HEK293 (cell line): ENCODE measurements around the gene KCNJ16.

Source experiments
- CTCF ChIA-PET: fragments of 350-600 bp; formaldehyde crosslinking; extraction: SDS; loops from one replicate; lab custom pipeline; 2021; ENCODE audit warnings: antibody characterized with exemption; lab: Yijun Ruan, JAX
- POLR2A ChIA-PET: fragments of 300-600 bp; formaldehyde crosslinking; extraction: SDS; loops from one replicate; lab custom pipeline; 2020; ENCODE audit warnings: antibody characterized with exemption, inconsistent platforms; lab: Yijun Ruan, JAX
- H3K27ac ChIP-seq: fragments of 200-500 bp; sonication (Bioruptor generic); 2 replicates; pipeline ENCODE4 v1.5.1; 2014; ENCODE audit warnings: low read depth, low read length, control low read depth, inconsistent platforms; ENCODE audit errors: extremely low read depth
- H3K36me3 ChIP-seq, 2 experiments: fragments of 200-500 bp in 1 of 2; sonication (Bioruptor generic) in 1 of 2; 1 replicate in 1 of 2; 2 replicates in 1 of 2; pipeline ENCODE4 v1.5.1; 2014 to 2017; ENCODE audit warnings: inconsistent platforms in 2 of 2, low read length in 2 of 2; ENCODE audit not compliant: control insufficient read depth in 2 of 2, insufficient read depth in 1 of 2
- H3K4me1 ChIP-seq: fragments of 200-500 bp; sonication (Bioruptor generic); 2 replicates; pipeline ENCODE4 v1.5.1; 2014; ENCODE audit warnings: mild to moderate bottlenecking, low read length, inconsistent platforms; ENCODE audit not compliant: control insufficient read depth, insufficient read depth
- H3K4me3 ChIP-seq: 2 replicates; pipeline ENCODE4 v1.5.1; 2011; ENCODE audit warnings: low read depth, mild to moderate bottlenecking, control low read depth, low read length, moderate library complexity
- H3K9me3 ChIP-seq: fragments of 200-500 bp; sonication (Bioruptor generic); 2 replicates; pipeline ENCODE4 v1.5.1; 2014; ENCODE audit warnings: low read depth, low read length, inconsistent platforms; ENCODE audit not compliant: control insufficient read depth, insufficient read depth
- AEBP2 ChIP-seq: fragments of 450-650 bp; formaldehyde crosslinking; IDR thresholded peaks from 2 replicates; pipeline ENCODE4 v1.5.1; 2016; ENCODE audit warnings: missing biosample characterization, missing genetic modification characterization, borderline replicate concordance
- CTCF ChIP-seq: fragments of 450-650 bp; formaldehyde crosslinking; IDR thresholded peaks from 2 replicates; pipeline ENCODE4 v1.5.1; 2016; ENCODE audit warnings: missing biosample characterization, missing genetic modification characterization
- GLI2 ChIP-seq: fragments of 450-650 bp; formaldehyde crosslinking; IDR thresholded peaks from 2 replicates; pipeline ENCODE4; 2017; ENCODE audit warnings: missing biosample characterization, missing genetic modification characterization, low read depth, borderline replicate concordance
- HOXA7 ChIP-seq: sonication (generic); formaldehyde crosslinking; IDR thresholded peaks from 2 replicates; pipeline ENCODE4 v1.8.1; 2022; ENCODE audit warnings: missing genetic modification reagents, borderline replicate concordance
- MYNN ChIP-seq: fragments of 450-650 bp; formaldehyde crosslinking; IDR thresholded peaks from 2 replicates; pipeline ENCODE4 v1.5.1; 2016; ENCODE audit warnings: missing biosample characterization, missing genetic modification characterization, borderline replicate concordance
- OVOL3 ChIP-seq: fragments of 450-650 bp; formaldehyde crosslinking; IDR thresholded peaks from 2 replicates; pipeline ENCODE4 v1.5.1; 2016; ENCODE audit warnings: missing biosample characterization, missing genetic modification characterization
- TRIM28 ChIP-seq: IDR thresholded peaks from 2 replicates; pipeline ENCODE4 v1.6.1; 2011; ENCODE audit warnings: low read length, control low read depth, borderline replicate concordance
- YY2 ChIP-seq: fragments of 450-650 bp; formaldehyde crosslinking; IDR thresholded peaks from 2 replicates; pipeline ENCODE4 v1.5.1; 2016; ENCODE audit warnings: missing biosample characterization, missing genetic modification characterization
- ZBTB1 ChIP-seq: fragments of 450-650 bp; formaldehyde crosslinking; IDR thresholded peaks from 2 replicates; pipeline ENCODE4 v1.5.1; 2016; ENCODE audit warnings: missing biosample characterization, missing genetic modification characterization
- ZBTB49 ChIP-seq: fragments of 450-650 bp; formaldehyde crosslinking; IDR thresholded peaks from 2 replicates; pipeline ENCODE4 v1.5.1; 2016; ENCODE audit warnings: missing biosample characterization, missing genetic modification characterization, low read depth
- ZNF10 ChIP-seq: fragments of 450-650 bp; formaldehyde crosslinking; IDR thresholded peaks from 2 replicates; pipeline ENCODE4 v1.5.1; 2017; ENCODE audit warnings: missing biosample characterization, missing genetic modification characterization
- ZNF132 ChIP-seq: fragments of 450-650 bp; formaldehyde crosslinking; IDR thresholded peaks from 2 replicates; pipeline ENCODE4 v1.5.1; 2017; ENCODE audit warnings: missing biosample characterization, missing genetic modification characterization, borderline replicate concordance
- ZNF24 ChIP-seq: fragments of 450-650 bp; formaldehyde crosslinking; IDR thresholded peaks from 2 replicates; pipeline ENCODE4 v1.5.1; 2016; ENCODE audit warnings: missing biosample characterization, missing genetic modification characterization
- ZNF473 ChIP-seq: fragments of 450-650 bp; formaldehyde crosslinking; IDR thresholded peaks from 2 replicates; pipeline ENCODE4 v1.5.1; 2017; ENCODE audit warnings: missing biosample characterization, missing genetic modification characterization
- ZNF501 ChIP-seq: fragments of 450-650 bp; formaldehyde crosslinking; IDR thresholded peaks from 2 replicates; pipeline ENCODE4 v1.5.1; 2016; ENCODE audit warnings: missing biosample characterization, missing genetic modification characterization
- ZNF521 ChIP-seq: fragments of 450-650 bp; formaldehyde crosslinking; IDR thresholded peaks from 2 replicates; pipeline ENCODE4 v1.5.1; 2017; ENCODE audit warnings: missing biosample characterization, mild to moderate bottlenecking, missing genetic modification characterization
- ZNF610 ChIP-seq: fragments of 450-650 bp; formaldehyde crosslinking; IDR thresholded peaks from 2 replicates; pipeline ENCODE4 v1.5.1; 2016; ENCODE audit warnings: missing biosample characterization, missing genetic modification characterization, borderline replicate concordance
- ZNF701 ChIP-seq: fragments of 450-650 bp; formaldehyde crosslinking; IDR thresholded peaks from 2 replicates; pipeline ENCODE4 v1.5.1; 2016; ENCODE audit warnings: missing biosample characterization, missing genetic modification characterization
- ZNF792 ChIP-seq: fragments of 450-650 bp; formaldehyde crosslinking; IDR thresholded peaks from 2 replicates; pipeline ENCODE4 v1.5.1; 2016; ENCODE audit warnings: missing biosample characterization, missing genetic modification characterization
- TF ChIP-seq, protein P1 (sequence below): fragments of 450-650 bp; formaldehyde crosslinking; IDR thresholded peaks from 2 replicates; pipeline ENCODE4 v1.5.1; 2016; ENCODE audit warnings: missing biosample characterization, missing genetic modification characterization

KCNJ16 gene

DNA sequence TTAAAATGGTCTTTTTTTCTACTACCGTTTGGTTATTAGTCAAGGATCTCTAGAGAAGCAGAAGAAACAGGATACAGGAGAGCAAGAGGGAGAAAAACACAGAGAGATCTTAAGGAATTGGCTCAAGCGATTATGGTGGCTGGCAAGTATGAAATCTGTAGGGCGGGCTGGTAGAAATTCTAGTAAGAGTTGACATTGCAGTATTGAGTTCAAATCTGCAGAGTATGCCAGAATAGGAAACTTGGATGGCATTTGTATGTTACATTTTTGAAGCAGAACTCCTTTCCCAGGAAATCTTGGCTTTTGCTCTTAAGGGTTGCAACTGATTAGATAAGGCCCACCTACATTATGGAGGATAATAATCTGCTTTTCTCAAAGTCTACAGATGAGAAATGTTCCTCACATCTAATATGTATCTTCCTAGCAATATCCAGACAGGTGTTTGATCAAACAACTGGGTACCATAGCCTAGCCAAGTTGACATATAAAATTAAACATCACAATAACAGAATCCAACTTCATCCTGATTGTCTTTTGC is 4.0 kb downstream of the KCNJ16 start:
- Histone ChIP-seq H3K9me3 (no peaks in the 10 kb centered on the region), H3K36me3 (no peaks in the 10 kb centered on the region), H3K27ac (no peak overlapping the region), H3K4me3 (no peak overlapping the region), H3K4me1 (no peaks in the 10 kb centered on the region)
- CTCF ChIA-PET: interaction anchor here (0.6 kb wide), 1 partner anchor 43 kb away, joined by 4 read pairs; no protein-coding TSS in a partner anchor
- TF ChIP-seq HOXA7 (no peak), ZNF10 (tag by site-specific recombination) (peak; percentile 95)
- POLR2A ChIA-PET: no interaction called here

DNA sequence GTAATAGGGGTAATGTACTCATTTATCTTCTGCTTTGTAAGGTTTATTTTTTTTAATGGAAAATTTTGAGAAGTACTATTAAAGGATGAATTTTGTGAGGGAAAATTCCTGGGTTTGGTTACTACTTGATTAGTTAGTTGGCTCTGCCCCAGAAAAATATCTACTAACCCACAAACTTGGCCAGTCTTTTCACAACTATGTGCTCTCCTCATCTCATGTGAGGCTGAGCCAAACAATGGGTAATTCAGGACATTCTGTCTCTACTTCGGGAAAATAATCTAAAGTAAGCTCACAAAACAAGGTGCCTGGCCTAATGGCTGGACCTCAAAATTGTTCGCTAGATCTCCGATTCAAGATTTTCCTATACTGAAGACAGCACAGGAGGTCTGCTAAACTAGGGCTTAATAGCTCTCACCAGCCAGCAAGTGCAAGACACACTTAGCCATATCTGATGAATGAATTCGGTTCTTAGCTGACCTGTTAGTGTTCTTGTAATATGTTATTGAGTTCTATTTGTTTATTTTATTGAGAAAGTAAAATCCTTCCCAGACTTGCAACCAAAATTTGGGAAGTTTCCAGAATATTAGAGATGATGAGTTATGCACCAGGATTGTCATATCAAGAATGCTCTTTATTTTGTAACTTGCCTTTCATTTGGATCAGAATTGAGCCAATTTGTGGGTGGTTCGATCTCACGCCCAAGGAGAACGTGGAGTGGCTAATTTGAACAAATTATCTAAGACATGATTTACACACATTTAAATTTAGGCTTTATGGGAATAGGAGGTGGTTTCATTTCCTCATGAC is 5.7 kb downstream of the KCNJ16 start:
- Histone ChIP-seq H3K27ac (no peak overlapping the region), H3K9me3 (no peaks in the 10 kb centered on the region), H3K4me3 (no peak overlapping the region), H3K36me3 (no peaks in the 10 kb centered on the region), H3K4me1 (no peaks in the 10 kb centered on the region)
- ChIA-PET POLR2A (no interaction called here), CTCF (interaction anchor here (0.7 to 1.2 kb wide), 3 partner anchors 26 to 516 kb away, joined by 3 read pairs; no protein-coding TSS in a partner anchor)
- TF ChIP-seq, protein P1, sequence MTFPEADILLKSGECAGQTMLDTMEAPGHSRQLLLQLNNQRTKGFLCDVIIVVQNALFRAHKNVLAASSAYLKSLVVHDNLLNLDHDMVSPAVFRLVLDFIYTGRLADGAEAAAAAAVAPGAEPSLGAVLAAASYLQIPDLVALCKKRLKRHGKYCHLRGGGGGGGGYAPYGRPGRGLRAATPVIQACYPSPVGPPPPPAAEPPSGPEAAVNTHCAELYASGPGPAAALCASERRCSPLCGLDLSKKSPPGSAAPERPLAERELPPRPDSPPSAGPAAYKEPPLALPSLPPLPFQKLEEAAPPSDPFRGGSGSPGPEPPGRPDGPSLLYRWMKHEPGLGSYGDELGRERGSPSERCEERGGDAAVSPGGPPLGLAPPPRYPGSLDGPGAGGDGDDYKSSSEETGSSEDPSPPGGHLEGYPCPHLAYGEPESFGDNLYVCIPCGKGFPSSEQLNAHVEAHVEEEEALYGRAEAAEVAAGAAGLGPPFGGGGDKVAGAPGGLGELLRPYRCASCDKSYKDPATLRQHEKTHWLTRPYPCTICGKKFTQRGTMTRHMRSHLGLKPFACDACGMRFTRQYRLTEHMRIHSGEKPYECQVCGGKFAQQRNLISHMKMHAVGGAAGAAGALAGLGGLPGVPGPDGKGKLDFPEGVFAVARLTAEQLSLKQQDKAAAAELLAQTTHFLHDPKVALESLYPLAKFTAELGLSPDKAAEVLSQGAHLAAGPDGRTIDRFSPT (tag by site-specific recombination): no peak
- TF ChIP-seq ZNF132 (tag by site-specific recombination) (no peak), MYNN (tag by site-specific recombination) (no peak), ZNF24 (no peak), ZBTB49 (tag by site-specific recombination) (no peak), ZNF610 (tag by site-specific recombination) (no peak), ZNF521 (tag by site-specific recombination) (no peak), ZBTB1 (tag by site-specific recombination) (no peak), CTCF (tag by site-specific recombination) (no peak), YY2 (tag by site-specific recombination) (no peak), ZNF10 (tag by site-specific recombination) (no peak), GLI2 (tag by site-specific recombination) (no peak), ZNF792 (no peak), ZNF701 (tag by site-specific recombination) (no peak), ZNF501 (tag by site-specific recombination) (no peak), ZNF473 (tag by site-specific recombination) (no peak), OVOL3 (tag by site-specific recombination) (no peak), TRIM28 (no peak), AEBP2 (tag by site-specific recombination) (no peak)
